Stimulated activated CD8-positive, alpha-beta memory T cell treated with anti-CD3 and anti-CD28 coated beads, Interleukin-2, amount 100 ng/mL, for 48 hours (primary cell): ENCODE measurements around the gene LPAR3.

Experiments used
- DNase-seq, 2 donors: peaks; one replicate each; pipeline ENCODE4 v3.0.0-alpha.2; 2020; ENCODE audit warnings: low read depth in 2 of 2

The LPAR3 gene

DNA sequence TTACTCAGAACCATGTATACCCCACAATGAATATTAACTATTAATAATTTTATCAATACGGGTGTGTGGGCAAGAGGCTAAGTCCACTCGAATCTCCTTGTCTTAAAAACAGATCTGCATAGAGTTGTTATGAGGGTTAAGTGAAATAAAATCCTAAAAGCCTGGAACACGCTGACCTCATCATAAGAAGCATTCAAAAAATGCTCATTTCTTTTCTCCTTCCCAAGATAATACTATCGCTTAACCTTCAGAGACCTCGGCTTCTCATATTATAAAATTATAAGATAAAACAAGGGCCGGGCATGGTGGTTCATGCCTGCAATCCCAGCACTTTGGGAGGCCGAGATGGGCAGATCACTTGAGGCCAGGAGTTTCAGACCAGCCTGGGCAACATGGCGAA, 35.1 kb downstream of the LPAR3 start:
- DNase-seq, result no peak

DNA sequence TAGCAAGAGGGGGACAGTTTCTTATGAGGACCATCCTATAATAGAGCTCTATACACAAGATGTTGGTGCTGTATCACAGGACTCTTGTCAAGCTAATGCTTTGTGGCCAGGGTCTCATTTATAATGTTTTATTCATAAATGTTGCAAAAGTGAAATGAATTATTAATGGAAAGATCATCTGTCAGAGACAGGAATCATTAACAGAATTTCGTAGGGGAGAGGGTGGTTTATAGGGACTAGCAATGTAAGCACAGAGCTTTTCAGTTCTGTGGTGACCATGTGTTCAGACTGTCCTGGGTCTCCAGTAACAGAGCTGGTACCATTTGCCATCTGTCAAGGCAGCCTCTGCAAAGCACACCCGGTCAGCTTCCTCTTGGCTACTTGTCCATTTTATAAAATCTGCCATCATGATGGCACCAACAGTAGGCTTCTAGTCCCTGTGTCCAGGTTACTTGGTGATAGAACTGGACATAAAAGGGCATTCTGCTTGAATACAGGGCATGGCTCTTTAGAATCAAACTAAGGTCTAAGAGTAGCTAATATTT, 36.2 kb downstream of the LPAR3 start:
- DNase-seq, result no peak

DNA sequence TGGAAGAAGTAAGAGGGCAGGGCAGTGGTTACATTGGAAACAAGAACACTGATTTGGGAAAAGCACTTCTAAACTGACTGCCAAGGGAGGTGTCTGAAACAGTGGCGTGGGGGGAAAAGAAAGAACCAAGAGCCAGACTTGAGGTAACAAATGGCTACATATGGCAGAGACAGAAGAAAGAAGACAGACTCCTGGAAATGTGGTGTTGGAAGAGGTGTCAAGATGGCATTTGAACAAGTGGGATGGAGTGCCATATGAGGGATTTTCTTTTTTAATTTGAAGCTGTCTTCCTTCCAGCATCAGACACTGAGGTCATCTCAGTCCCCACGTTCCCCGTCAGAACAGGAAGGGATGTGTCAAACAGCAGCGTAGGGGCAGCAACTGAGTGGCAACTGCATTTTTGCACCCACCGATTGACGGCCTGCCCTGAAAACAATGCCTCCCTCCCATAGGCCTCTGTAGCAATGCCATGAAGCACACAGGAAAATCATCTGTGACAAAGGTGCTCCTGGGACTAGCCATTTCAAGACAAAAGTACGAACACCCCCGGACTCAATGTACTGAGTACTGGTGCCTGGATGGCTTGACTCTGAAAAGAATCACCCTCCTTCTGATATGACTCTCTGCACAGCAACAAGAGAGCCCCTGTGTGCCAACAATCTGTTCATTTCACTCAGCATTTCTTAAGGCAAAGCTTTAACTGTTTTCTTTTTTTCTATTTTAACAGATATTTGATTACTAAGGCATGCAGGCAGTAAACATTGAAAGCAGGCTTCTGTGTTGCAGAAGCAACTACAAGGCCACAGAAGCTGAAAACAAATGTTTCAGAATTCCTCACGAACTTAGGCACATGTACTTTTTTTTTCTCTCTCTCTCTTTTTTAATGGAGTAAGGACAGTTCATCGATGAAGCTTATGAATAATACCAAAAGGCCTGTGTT, 37.0 kb downstream of the LPAR3 start:
- no peak for DNase-seq

DNA sequence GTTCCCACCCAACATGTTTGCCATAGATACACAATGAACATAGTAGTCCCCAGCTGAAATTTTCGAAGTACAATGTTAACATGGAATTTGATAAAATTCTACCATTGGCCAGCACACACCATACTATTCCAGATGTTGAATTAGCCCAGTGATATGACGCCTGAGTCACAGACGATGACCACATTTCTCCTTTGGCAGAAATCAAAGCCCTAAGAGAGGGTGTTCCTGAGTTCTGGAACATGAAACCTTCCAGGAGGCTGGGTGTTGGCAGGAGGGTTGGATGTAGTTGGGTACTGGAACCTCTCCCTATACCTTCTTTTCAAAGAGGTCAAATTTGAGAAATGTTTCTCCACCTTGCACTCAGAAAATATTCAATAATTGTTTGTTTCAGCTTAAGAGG, 37.8 kb downstream of the LPAR3 start:
- no peak for DNase-seq

DNA sequence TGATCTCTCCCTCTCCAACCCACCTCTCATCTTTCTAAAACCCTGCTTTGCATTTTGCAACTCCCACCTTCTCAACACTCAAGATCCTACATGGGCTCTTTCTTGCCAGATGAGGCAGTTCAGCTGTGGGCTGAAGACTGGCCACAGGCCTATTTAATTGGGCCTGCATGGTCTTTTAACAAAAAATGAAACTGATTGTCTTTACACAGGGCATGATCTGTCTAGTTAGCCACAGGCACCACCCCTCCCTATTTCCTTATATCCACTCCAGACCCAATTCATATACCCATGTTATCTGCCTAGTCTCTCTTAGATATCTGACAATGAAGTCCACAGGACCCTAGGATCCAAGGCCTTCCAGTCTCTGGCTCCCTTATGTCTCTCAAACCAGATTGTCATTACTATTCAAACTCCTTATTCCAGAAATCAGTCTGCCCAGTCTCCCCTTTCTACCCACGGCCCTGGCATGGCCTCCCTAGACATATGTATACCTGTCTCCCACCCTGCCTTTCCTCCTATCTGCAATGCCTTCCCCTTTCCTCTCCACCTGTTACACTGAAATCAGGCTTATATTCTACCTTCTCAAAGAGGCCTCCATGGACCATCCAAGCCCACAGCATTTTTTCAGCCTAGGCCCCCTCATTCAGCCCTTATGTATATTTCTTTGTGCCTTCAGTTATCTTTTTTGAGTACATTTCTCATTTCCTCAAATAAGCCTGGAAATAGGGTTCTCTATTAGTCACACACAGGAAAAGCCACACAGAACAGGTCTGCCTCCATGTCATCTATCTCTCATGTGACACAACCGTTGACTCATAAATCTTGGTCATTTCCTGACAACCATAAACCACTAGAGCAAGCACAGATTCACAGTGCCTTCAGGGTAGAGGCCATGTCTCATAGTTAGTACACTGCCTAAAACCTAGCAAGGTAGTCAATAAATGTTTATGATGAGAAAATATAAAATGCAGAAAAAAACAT, 39.0 kb downstream of the LPAR3 start:
- no peak for DNase-seq

DNA sequence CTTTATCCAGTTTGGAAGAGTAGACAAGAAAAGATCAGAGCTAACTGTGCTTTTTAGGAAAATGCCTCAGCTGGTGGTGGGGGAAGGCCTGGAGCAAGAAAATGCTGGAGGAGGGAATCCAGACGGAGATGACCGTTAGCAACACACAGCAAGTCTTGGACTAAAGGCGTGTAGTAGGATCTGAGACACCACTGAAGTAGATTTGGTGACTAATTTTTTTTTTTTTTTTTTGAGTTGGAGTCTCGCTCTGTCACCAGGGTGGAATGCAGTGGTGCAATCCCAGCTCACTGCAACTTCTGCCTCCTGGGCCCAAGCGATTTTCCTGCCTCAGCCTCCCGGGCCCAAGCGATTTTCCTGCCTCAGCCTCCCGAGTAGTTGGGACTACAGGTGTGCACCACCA, 41.2 kb downstream of the LPAR3 start:
- DNase-seq, result no peak

DNA sequence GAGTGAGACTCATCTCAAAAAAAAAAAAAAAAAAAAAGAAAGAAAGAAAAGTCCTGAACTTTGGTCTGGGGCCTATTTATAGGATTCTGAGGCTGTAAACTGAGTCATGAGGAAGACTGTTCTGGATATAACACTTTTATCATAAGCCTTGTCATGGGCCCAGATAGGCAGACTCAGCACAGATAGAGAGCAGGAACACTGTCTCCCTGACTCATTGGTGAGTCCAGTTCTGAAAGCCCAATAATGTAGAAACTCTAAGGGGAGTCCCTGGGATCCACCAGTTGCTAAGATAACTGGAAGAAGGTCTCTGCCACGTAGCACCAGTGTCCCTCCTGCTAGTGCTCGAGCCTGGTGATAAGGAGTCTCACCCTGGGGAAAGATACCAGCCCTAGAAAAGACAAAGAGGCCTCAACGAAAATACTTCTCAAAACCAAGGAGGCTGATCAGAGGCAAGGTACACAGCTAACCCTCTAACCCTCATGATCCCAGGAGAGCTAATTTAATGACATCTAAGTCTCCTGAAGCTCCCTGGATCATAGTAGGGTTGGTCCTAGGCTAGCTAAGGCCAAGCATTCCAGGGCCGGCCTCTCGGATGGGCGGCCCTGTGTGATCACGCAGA, 43.5 kb downstream of the LPAR3 start:
- no peak for DNase-seq

DNA sequence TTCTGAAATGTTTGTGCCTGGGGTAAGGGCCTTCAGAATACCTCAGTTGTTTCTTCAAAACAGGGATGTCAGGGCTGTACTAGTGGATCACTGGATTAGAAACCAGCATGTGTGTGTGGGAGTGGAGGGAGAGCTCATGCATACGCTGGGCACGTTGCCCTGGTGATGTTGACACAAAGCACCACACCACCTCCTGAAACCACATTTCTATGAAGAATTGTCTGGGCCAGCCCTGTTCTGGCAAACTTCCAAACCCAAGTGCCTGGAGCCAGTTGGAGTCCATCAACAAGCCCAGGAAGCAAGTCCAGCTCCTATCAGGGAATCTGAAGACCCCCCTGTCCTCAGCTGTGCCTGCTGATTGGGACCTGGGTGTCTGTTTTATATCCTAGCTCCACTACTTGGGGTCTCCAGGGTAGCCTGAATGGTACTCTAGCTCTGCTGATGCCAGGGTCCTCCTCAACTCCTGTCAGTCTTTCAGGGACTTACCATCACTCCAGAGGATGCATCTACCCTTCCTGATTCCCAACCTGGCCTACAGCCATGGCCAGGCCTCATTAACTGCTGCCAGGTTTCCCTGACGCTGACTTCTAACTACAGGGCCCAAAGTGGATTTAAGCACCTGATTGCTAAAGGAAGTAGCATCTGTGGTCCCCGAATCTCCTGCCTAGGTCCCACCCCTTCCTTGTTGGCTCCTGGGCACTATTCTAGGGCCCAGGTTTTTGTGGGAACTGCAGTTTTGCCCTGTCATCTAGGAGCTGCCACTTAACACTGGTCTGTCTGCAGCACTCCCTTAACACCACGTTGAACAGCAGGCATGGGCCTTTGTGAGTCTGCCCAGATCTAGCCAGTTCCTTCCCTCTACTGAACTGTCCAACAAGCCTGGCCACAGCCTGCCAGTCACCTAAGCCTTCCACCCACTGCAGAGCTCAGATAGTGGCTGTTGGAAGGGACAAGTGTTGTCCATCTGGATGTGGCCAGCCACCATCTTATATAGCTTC, 45.5 kb downstream of the LPAR3 start:
- DNase-seq, result no peak

DNA sequence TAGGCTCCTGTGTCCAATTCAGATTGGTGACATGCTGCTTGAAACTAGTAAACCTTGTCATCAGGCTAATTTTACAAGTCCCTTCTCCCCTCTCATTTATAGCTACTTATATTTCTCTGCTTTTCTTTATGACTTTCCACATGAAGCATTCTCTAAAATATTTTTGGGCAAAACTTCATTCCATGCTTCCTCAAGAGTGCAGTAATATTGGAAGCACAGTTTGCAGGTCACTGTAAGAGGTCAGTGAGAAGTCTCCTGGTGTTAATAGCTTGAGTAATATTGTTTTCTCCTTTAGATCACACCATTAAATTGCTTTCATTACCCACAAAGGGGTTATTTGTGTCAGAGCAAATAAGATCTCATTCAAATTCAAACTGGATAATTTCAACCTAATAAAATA, 46.6 kb downstream of the LPAR3 start:
- DNase-seq, result no peak

DNA sequence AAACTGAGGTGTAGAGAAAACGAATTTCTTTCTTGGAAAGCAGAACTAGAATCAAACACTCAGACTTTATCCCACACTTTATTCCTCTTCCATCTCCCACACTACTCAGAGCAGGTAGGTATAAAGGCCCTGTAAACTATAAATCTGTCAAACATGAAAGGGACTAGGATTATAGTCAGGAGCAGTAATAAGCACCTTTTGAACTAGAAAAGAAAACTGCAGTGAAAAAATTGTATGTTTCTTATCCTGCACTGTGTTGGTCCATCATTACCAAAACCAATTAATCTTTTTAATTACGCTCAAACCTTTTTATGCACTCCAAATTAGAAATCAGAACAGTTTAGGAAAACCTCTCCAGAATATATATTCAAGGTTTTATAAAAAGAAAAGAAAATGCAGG, 47.6 kb downstream of the LPAR3 start:
- DNase-seq, result no peak

DNA sequence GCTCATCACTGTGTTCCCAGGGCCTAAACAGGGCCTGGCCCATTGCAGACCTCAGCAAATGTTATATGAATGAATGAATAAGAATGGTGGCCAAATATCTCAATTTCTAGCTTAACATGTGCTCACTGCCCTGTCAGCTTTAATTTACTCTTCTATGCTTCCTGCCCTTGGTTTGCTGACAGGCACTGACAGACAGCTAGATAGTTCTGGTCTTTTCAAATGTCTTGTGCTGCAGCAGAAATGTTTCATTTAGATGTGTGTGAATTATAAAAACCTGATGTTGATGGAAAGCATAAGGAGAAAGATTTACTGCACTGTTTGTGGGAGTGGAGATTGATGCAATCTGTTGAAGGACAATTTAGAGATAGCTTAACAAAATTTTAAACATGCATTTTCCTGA, 48.9 kb downstream of the LPAR3 start:
- no peak for DNase-seq

DNA sequence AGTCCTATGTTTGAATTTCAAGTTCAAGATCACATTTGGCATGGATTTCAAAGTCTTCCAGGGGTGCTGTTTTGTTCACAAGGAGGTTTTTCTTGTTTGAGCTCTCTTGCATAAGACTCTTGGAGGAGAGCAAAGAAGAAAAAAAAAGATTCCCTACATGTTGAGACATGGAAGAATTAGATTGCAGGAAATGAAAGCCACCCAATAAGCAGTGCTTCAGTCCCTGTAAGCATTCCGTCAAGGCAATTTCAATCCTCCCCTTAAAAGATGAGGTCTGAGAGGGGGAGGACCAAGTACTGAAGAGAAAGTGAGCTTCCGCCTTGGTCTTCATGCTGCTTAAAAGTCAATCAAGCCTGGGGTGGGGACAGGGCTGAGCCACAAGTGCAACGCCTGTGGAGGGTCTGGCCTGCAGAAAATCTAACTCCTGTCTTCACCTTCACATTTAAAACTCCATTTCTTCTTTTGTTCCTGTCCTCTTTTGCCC, 50.2 kb downstream of the LPAR3 start:
- DNase-seq, result no peak

DNA sequence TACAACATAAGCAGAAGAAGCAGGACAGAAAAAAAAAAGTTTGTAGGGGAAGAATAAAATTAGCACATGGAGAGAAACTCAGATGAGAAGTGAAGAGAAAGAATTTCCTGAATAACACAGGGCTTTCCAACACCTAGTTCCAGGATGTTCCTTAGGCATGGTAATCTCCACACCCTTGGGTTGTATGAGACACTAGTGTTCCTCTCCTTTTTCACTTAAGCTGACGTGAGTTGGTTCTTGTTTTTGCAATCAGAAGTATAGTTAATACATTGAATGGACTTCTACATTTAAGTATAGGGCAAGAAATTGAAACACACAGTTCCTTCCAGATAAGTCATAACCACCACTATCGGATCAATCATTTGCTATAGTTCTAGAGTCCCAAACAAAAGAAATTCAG, 51.0 kb downstream of the LPAR3 start:
- DNase-seq, result no peak

DNA sequence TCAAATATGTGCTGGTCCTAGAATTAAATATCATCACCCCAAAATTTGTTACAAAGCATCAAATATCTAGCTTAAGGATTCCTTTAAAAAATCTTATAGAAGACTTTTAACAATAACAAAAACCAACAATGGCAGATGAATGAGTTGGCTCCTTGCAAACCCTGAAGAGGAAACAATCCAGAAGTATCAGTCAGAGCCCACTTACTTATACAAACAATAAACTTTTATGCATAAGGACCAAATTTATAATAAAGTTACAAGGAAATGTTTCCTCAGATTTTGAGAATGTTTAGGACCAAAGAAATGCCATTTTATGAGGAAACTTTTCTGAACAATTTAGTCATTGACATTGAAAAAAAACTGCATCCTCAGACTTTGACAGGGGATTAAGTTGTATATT, 52.7 kb downstream of the LPAR3 start:
- DNase-seq, result no peak

DNA sequence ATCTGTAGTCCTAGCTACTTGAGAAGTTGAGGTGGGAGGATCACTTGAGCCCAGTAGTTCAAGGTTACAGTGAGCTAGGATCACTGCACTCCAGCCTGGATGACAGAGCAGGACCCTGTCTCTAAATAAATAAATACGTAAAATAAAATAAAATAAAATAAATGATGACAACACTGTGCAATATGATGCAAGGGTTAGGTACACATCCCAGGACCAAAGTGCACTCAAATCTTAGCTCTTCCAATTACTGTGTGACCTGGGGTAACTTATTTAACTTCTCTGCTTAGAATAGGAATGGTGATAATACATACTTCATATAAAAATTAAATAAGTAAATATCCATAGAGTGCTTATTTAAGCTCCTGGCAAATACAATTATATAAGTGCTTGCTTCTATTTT, 53.5 kb downstream of the LPAR3 start:
- no peak for DNase-seq

DNA sequence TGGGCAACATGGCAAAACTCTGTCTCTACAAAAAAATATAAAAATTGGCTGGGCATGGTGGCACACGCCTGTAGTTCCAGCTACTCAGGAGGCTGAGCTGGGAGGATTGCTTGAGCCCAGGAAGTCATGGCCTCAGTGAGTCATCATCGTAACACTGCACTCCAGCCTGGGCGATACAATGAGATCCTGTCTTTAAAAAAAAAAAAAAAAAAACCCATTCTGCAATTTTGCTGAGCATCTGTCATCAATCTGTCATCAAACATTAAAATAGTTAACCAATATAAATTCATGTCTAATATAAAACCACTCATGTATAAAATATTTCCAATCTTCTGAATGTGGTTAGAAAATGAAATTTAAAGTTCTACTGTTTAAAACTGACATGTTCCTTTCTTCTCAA, 56.9 kb downstream of the LPAR3 start:
- no peak for DNase-seq

DNA sequence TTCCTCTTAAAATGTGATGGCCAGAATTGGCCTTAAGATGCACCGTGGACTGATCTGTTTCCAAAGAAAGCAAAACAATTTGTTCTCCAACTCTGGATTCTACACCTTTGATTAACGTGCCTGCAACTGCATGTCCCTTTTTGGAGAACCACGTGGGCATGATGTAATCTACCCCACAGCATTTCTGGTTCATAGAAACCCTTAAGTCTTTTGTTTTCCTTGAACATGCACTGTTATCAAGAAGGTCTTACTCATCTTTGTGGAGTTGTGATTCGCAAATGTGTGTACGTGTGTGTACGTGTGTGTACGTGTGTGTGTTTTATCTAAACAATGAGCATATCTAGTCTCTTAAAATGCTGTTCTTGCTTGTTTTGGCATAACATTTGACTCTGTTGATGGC, 57.8 kb downstream of the LPAR3 start:
- no peak for DNase-seq

DNA sequence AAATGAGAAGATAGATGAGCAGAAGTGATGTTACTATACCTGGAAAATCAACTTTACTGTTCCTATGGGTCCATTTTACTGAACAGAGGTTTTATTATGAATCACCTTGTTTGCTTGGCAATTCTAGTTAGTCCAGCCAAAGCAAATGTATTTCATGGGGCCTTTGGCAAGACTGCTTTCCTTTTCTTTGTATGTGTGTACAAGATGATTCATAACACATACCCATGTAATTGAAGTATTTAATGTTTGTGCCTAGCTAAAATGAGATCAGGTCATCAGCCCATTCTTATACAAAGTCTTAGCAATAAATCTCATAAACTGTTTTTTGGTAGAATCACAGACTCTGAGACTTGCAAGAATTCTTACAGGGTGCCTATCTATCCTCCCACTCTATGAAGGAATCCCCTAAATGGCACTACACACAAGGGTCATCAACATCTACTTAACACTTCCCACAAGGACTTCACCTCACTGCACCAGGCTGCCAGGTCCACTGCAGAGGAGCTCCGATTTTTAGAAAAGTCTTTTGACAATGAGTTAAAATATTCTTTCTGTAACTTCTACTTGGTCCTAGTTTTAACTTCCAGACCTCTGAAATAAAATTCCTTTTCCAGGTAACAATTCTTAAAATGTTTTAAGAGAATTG, 58.5 kb downstream of the LPAR3 start:
- DNase-seq, result no peak

DNA sequence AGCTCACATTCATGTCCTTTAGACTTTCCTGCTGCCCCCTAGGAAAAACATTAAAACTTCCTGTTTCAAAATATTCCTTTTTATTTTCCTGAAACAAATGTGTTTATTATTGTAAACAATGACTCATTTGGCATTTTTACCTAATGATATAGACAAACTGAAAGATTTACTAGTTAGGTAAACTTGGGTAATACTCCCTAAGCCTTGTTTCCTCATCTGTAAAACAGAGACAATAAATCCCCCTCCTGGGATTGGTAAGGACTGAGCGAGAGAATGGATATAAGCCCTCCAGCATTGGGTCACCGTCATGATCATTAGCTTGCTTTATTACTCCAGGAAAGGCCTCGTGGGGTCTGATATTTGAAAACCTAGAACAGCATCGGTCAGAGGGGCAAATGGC, 59.8 kb downstream of the LPAR3 start:
- no peak for DNase-seq

DNA sequence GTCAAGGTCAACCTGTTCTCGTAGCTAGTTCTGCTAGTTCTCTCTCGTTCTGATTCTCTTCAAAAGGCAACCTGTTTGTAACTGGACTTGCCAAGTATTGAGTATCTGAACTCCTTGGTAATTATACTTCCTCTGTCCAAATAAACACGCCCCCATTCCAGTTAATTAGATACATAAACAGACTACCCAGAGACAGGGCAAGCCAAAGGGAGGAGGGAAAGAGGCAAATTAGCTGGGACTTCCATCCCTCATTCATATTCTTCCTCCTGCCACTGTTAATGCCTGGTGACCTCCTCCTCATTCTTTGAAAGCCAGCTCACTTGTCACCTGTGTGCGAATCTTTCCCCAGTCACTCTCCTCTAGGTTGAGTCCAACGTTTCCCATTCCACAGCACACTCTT, 62.9 kb downstream of the LPAR3 start:
- no peak for DNase-seq
